Prostate gland (tissue), 2 donors: ENCODE measurements around the gene CDH26. TPM values are rescaled to one million over a fixed set of nuclear protein-coding genes. Genes with fewer than 3 reads are reported as not detected.

Source experiments
- DNase-seq: peaks from one replicate; pipeline ENCODE4 v3.0.0-alpha.2; 2019; ENCODE audit warnings: low spot score
- H3K27ac ChIP-seq, 2 donors: fragments of 200-600 bp; sonication (generic); 2 replicates each; pipeline ENCODE4 v1.5.1; 2017 to 2019
- H3K27me3 ChIP-seq: fragments of 200-600 bp; sonication (generic); replicated peaks from 2 replicates; pipeline ENCODE4 v1.5.1; 2019; ENCODE audit not compliant: insufficient read depth
- H3K36me3 ChIP-seq, 2 donors: fragments of 200-600 bp; sonication (generic); 1 replicate in 1 of 2; 2 replicates in 1 of 2; pipeline versions ENCODE4 v1.5.1 to v1.8.1; 2017 to 2019
- H3K4me1 ChIP-seq: fragments of 200-600 bp; sonication (generic); replicated peaks from 2 replicates; pipeline ENCODE4 v1.5.1; 2019
- H3K4me3 ChIP-seq, 2 donors: fragments of 200-600 bp; sonication (generic); 2 replicates each; pipeline ENCODE4 v1.5.1; 2017 to 2019
- H3K9me3 ChIP-seq: fragments of 200-600 bp; sonication (generic); 2 replicates; pipeline ENCODE4 v1.5.1; 2017
- POLR2A ChIP-seq: fragments of 450-650 bp; IDR thresholded peaks from one replicate; pipeline ENCODE4 v1.6.1; 2016; ENCODE audit warnings: antibody characterized with exemption, mild to moderate bottlenecking
- POLR2AphosphoS5 ChIP-seq: sonication (generic); formaldehyde crosslinking; IDR thresholded peaks from one replicate; pipeline ENCODE4 v1.6.1; 2017; ENCODE audit warnings: antibody characterized with exemption
- WGBS: methylation state at CpG from one replicate; pipeline ENCODE4 v1.1.5; 2018; 5-methylcytosine and 5-hydroxymethylcytosine counted together
- intact Hi-C: fragments of 100-400 bp; cut with DNase I; formaldehyde crosslinking; loops from one replicate; pipeline ENCODE4 v1.14.2; 2022
- total RNA-seq, 2 donors: library from RNA; depleted of rRNA; stranded (reverse); fragments of >200 nt; gene quantifications; one replicate each; pipeline ENCODE4 v1.1.0, GENCODE V29; 2016
- TF ChIP-seq, protein P1 (sequence below), 4 experiments: fragments of 200-600 bp in 2 of 4; fragments of 450-650 bp in 2 of 4; sonication (generic) in 2 of 4; IDR thresholded peaks; 1 replicate in 3 of 4; 2 replicates in 1 of 4; pipeline ENCODE4 v1.5.1; 2016 to 2019; ENCODE audit warnings: antibody characterized with exemption in 4 of 4, mild to moderate bottlenecking in 2 of 4, moderate library complexity in 2 of 4

The CDH26 gene
- total RNA-seq, 2 donors from 2014 or later = 11.0 to 30.6 TPM

DNA sequence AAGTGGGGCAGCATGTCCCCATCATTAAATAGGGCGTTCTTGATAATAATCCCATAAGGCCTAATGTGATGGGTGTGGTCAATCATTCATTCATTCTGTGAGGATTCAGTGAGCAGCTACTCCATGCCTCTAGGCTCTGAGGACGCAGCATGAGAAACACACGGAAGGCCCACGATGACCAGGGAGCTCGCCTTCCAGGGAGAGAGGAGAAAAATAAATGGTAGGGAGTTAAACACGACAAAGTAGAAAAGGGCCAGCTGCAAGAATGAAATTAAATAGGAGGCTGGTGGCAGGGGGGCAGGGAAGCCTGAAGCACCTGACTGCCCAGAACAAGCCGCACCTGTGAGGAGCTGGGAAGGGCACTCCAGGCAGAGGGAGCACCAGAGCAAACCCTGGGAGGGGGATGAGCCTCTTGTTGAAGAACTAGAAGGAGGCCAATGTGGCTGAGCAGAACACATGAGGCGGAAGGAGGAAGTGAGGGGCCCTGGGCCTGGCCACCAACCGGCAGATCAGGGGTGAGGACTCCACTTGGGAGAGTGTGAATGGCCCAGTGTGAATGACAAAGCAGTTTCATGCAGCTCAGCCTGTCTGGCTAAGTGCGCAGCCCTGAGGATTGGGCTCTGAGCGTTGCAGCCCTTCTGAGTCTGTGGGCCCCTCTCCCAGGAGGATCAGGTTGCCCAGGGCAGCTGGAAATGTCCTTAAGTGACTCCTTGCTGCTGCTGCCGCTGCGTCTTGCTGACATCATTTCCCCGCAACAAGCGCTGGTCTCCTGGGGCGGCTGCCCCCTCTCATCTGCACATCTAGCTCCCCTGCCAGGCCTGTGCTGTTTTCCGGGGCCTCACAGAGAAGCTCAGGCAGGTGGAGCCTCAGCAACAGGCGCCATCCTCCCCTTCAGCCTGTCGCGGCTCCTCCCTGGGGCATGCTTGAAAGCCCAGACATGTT lies 99.9 kb downstream of the CDH26 start:
- Histone ChIP-seq H3K9me3 (no peaks in the 10 kb centered on the region), H3K4me3 (no peak overlapping the region), H3K36me3 (no peaks in the 10 kb centered on the region), H3K4me1 (no peaks in the 10 kb centered on the region), H3K27me3 (no peaks in the 10 kb centered on the region), H3K27ac (peak overlapping the region in 1 of 2 donors; percentile 12)
- DNase-seq = no peak
- TF ChIP-seq POLR2A (no peak), POLR2AphosphoS5 (no peak)
- TF ChIP-seq, protein P1, sequence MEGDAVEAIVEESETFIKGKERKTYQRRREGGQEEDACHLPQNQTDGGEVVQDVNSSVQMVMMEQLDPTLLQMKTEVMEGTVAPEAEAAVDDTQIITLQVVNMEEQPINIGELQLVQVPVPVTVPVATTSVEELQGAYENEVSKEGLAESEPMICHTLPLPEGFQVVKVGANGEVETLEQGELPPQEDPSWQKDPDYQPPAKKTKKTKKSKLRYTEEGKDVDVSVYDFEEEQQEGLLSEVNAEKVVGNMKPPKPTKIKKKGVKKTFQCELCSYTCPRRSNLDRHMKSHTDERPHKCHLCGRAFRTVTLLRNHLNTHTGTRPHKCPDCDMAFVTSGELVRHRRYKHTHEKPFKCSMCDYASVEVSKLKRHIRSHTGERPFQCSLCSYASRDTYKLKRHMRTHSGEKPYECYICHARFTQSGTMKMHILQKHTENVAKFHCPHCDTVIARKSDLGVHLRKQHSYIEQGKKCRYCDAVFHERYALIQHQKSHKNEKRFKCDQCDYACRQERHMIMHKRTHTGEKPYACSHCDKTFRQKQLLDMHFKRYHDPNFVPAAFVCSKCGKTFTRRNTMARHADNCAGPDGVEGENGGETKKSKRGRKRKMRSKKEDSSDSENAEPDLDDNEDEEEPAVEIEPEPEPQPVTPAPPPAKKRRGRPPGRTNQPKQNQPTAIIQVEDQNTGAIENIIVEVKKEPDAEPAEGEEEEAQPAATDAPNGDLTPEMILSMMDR (IDR thresholded peaks at IDR 0.05) = no peak
- intact Hi-C loops = loop anchor here (5.0 to 10.0 kb wide), 4 partner anchors 113 to 1839 kb away; partner anchors contain the start of genes FAM217B and PPP1R3D
- 55% methylated on average over 20 of the region's 20 CpGs for WGBS

DNA sequence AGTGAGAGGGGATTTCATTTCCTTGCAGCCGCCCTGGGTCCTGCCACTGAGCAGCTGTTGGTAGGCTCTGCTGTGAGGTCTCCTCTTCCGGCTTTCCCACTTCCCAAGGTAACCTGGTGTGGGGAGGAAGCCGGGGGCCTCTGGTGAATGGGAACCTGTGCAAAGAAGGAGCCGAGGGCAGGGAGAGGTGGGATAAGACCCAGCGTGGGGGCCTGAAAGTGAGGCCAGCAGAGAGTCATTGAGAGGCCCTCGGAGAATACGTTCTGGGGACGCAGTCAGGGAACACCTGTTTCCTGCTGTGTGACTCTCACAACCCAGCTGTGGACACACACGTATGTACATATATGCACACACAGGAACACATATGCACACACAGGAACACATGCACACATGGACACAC lies 100.7 kb downstream of the CDH26 start:
- no peak for DNase-seq
- intact Hi-C loops = loop anchor here (5.0 to 10.0 kb wide), 4 partner anchors 114 to 1838 kb away; partner anchors contain the start of genes FAM217B and PPP1R3D
- no peak overlapping the region for H3K4me3 ChIP-seq
- TF ChIP-seq POLR2A (no peak), POLR2AphosphoS5 (no peak)
- TF ChIP-seq, protein P1 (IDR thresholded peaks at IDR 0.05) = no peak
- H3K4me1 ChIP-seq = no peaks in the 10 kb centered on the region
- H3K36me3 ChIP-seq = no peaks in the 10 kb centered on the region
- no peaks in the 10 kb centered on the region for H3K9me3 ChIP-seq
- no peak overlapping the region for H3K27ac ChIP-seq
- no peaks in the 10 kb centered on the region for H3K27me3 ChIP-seq
- 73% methylated on average over 9 of the region's 9 CpGs for WGBS

- Histone ChIP-seq H3K4me1 (no peaks in the 10 kb centered on the region), H3K27me3 (no peaks in the 10 kb centered on the region), H3K4me3 (no peak overlapping the region), H3K27ac (no peak overlapping the region), H3K36me3 (no peaks in the 10 kb centered on the region), H3K9me3 (no peaks in the 10 kb centered on the region)
- no peak for DNase-seq
- intact Hi-C loops = no loop called here
- TF ChIP-seq POLR2A = no peak
- TF ChIP-seq, protein P1 (IDR thresholded peaks at IDR 0.05) = no peak
- TF ChIP-seq POLR2AphosphoS5 = no peak
- 90% methylated on average over 13 of the region's 13 CpGs for WGBS
Measured at GRCh38 chr20:60060006-60060557, 101.9 kb downstream of the CDH26 start.

DNA sequence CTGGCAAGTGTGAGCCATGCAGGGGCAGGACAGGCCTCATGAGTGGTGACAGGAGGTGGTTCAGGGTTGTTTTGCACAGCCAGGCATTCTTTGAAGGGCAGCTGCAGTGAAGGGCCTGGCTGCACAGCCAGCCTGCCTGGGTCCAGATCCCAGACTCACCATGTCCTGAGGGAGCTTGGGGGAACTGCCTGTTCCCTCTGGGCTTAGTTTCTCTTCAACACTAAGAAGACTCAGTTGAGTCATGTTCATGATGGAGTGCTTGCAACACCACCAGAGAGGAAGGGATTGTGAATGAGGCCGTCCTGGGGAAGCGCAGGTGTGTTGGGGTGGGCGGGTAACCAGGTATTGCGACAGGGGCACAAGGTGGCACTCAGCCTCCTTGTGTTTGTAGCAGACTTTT lies 102.4 kb downstream of the CDH26 start:
- Histone ChIP-seq H3K27me3 (no peaks in the 10 kb centered on the region), H3K4me1 (no peaks in the 10 kb centered on the region), H3K4me3 (no peak overlapping the region), H3K36me3 (no peaks in the 10 kb centered on the region), H3K27ac (no peak overlapping the region), H3K9me3 (no peaks in the 10 kb centered on the region)
- no peak for DNase-seq
- WGBS = 91% methylated on average over 4 of the region's 4 CpGs
- TF ChIP-seq POLR2A = no peak
- intact Hi-C loops = no loop called here

DNA sequence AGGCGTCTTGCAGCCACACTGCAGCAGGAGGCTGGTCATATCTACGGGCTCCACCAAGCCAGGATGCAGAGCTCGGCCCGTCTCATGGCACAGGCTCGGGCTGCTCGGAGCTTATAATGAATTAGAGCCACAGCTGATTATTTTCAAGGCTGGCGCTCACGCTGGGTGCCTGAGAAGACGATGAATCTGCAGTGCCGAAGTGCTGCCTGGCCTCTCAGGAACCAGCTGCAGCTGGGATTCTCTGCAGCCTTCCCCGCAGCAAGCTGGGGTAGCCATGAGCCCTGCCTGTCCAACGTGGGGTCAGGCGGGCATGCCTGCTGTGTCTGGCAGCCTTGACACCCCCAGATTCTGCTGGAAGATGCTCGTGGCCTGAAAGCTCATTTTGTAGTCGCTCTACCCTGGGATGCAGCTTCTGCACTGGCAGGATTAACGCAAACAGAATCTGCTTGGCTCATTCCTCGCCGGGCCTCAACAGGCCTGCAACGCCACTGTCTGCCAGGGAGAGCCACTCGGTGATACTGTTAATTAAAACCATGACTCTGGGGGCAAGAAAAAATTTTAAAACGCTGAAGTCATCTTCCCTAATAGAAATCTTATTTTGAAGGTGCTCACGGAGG lies 104.3 kb downstream of the CDH26 start:
- H3K27me3 ChIP-seq = no peaks in the 10 kb centered on the region
- DNase-seq = no peak
- no peaks in the 10 kb centered on the region for H3K4me1 ChIP-seq
- H3K9me3 ChIP-seq = no peaks in the 10 kb centered on the region
- no peak overlapping the region for H3K4me3 ChIP-seq
- WGBS = 63% methylated on average over 22 of the region's 22 CpGs
- TF ChIP-seq POLR2A = no peak
- TF ChIP-seq POLR2AphosphoS5 = no peak
- TF ChIP-seq, protein P1 (IDR thresholded peaks at IDR 0.05) = no peak
- peak overlapping the region in 1 of 2 donors; percentile 5 for H3K27ac ChIP-seq
- H3K36me3 ChIP-seq = no peaks in the 10 kb centered on the region
- intact Hi-C loops = no loop called here
